GM18861 (cell line): ENCODE measurements around the gene PRLH.

Source experiments
- ATAC-seq: cut with Tn5 transposase; IDR thresholded peaks from one replicate; pipeline ENCODE4 v1.9.1; 2021; ENCODE audit not compliant: unreplicated experiment

The PRLH gene, protein sequence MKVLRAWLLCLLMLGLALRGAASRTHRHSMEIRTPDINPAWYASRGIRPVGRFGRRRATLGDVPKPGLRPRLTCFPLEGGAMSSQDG

DNA sequence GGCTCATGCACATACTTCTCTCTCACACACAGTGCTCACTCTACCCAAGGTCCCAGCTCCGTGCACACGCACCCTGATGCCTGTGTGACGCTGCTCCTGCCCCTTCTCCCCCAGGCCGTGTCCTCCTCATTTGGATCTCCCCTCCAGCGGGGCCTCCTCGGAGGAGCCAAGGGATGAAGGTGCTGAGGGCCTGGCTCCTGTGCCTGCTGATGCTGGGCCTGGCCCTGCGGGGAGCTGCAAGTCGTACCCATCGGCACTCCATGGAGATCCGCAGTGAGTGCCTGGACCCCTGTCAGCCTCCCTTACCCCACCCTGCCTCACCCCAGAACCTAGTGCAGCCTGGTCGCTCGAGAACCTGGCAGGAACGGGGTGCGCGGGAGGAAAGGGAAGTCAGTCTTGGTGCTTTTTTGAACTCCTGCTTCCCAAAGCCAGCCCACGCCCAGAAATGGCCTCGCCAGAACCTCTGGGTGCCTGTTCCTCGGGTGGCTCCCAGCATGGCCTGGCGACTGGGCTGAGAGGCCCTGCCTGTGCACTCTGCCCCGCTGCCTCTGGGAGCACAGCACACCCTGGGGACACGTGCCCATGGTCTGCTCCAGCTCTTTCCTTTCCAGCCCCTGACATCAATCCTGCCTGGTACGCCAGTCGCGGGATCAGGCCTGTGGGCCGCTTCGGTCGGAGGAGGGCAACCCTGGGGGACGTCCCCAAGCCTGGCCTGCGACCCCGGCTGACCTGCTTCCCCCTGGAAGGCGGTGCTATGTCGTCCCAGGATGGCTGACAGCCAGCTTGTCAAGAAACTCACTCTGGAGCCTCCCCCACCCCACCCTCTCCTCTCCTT lies at the start of gene PRLH:
Gene PRLH (plus strand): TSS at position 174 of the 835 bp plus-strand sequence. CDS start 0 bp downstream, at position 174.
- no peak for ATAC-seq

DNA sequence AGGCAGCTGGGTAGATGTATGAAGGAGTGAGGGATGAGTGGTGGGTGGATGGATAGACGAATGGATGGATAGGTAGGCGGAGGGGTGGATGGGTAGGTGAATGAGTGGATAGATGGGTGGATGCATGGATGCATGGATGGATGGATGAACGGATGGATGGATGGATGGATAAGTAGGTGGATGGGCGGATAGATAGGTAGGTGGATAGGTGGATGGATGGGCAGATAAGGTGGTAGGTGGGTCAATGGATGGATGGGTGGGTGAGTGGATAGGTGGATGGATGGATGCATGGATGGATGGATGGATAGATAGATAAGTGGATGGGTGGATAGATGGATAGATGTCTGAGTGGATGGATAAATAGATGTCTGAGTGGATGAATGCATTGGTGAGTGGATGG lies 49.2 kb upstream of the PRLH start:
- no peak for ATAC-seq

DNA sequence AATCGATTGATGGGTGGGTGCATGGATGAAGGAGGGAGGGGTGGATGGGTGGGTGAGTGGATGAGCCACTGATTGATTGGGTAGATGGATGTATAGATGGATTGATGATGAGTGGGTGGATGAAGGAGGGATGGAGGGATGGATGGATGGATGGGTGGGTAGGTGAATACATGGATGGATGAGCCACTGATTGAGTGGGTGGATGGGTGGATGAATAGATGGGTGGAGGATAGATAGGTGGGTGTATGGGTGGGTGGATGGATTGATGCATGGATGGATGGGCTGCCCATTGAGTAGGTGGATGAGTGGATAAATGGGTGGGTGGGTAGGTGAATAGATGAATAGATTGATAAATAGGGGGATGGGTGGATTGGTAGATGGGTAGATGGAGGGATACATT lies 48.4 kb upstream of the PRLH start:
- no peak for ATAC-seq

DNA sequence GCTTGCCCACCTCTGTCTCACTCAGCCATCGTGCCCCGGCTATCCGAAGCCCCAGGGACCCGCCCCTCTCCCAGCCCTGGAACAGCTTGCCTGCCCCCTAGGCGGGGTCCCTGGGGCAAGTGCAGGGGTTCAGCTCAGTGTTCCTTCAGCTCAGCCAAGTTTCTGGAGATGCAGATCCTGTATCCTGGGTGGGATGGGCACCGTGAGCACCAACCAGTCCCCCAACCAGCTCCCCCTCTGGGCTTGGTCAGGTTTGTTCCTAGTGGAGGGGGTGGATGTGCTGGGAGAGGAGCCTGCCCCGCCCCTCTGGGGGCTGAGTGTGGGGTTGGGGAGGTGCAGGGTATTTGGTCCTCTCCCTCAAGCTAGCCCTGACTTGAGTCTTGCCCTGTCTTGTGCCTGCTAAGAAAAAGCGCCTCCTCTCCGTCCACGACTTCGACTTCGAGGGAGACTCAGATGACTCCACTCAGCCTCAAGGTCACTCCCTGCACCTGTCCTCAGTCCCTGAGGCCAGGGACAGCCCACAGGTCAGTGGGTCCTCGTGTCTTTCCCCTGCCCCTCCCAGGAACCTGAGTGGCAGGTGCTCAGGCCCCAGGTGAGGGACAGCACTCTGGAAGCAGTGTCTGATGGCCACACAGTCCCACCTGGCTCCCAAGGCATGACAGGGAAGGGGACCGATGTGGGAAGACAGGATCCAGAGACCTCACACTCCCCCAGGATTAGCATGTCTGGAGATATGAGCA lies 46.7 kb upstream of the PRLH start:
- ATAC-seq, result no peak

DNA sequence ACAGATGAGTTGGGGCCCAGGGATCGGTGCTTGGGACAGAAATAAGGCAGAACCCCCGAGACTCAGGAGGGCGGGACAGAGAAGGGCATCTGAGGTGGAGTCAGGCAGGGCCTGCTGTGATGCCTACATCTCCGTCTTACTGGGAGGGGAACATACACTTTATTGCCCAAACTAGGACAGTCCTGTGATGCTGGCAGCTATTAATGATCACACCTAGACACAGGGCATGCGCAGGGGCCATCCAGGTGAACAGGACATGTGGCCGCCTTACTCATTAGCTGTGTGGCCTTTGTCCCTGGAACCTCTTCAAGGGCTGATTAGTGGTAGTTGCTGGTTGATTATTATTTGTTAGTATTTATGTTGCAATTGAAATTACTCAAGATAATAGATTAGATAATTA lies 46.1 kb upstream of the PRLH start:
- no peak for ATAC-seq

DNA sequence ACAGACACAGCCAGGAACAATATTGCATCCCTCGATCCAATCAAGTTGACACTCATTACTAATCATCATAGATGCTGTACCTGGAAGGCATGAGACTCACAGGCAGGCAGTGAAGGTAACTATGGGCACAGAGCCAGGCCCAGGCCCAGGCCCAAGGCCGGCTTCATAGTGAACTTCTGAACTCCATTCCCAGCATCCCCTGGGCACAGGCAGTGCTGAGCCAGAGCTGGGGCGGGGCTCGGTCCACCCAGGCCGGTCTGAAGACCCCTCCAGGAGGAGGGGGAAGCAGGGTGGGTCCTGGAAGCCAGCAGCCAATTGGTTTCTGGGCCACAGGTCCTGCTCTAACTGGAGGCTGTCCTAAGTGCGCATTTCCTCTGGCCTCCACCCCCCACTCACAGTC lies 41.7 kb upstream of the PRLH start:
- ATAC-seq, result no peak

DNA sequence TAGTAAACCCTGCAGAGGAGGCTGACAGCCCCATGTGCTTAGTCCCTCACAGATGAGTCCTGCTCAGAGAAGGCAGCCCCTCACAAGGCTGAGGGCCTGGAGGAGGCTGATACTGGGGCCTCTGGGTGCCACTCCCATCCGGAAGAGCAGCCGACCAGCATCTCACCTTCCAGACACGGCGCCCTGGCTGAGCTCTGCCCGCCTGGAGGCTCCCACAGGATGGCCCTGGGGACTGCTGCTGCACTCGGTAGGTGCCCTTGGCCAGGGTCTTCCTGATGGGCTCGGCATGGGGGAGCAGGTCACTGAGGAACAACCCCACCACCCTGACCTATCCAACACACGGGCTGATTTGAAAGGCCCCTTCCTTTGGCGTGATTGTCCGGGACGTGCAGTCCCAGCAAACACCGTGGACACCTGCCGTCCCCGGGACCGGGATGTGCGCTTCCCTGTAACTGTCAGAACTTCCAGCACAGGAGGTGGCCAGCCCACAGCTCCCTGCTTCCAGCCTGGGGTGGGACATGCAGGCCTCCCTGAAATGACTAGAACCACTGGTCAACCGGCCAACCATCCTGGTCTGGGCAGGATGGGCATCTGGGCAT lies 40.7 kb upstream of the PRLH start:
- no peak for ATAC-seq

DNA sequence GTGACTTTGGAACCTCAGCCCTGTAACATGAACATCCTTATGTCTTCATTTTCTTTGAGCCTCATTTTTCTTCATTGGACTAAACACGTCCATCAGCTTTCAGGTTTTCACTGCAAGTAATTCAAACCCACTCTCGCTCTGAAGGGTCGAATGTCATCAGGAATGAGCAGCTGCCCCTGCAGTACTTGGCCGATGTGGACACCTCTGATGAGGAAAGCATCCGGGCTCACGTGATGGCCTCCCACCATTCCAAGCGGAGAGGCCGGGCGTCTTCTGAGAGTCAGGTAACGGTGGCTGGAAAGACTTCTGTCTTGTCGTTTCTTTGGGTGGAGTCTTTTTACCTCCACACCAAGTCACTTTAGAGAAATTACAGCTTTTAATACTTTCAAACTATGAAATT lies 39.1 kb upstream of the PRLH start:
- no peak for ATAC-seq

DNA sequence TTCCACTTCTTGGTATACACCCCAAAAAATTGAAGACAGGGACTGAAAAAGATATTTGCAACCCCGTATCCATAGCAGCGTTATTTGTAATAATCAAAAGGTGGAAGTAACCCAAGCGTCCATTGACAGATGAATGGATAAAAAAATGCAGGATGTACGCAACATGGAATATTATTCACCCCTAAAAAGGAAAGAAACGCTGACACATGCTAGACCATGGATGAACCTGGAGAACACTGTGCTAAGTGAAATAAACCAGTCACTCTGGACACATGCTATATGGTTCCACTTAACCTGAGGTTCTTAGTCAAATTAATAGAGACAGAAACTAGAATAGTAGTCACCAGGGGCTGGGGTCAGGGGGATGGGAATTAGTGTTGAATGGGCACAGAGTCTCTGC lies 38.6 kb upstream of the PRLH start:
- no peak for ATAC-seq

DNA sequence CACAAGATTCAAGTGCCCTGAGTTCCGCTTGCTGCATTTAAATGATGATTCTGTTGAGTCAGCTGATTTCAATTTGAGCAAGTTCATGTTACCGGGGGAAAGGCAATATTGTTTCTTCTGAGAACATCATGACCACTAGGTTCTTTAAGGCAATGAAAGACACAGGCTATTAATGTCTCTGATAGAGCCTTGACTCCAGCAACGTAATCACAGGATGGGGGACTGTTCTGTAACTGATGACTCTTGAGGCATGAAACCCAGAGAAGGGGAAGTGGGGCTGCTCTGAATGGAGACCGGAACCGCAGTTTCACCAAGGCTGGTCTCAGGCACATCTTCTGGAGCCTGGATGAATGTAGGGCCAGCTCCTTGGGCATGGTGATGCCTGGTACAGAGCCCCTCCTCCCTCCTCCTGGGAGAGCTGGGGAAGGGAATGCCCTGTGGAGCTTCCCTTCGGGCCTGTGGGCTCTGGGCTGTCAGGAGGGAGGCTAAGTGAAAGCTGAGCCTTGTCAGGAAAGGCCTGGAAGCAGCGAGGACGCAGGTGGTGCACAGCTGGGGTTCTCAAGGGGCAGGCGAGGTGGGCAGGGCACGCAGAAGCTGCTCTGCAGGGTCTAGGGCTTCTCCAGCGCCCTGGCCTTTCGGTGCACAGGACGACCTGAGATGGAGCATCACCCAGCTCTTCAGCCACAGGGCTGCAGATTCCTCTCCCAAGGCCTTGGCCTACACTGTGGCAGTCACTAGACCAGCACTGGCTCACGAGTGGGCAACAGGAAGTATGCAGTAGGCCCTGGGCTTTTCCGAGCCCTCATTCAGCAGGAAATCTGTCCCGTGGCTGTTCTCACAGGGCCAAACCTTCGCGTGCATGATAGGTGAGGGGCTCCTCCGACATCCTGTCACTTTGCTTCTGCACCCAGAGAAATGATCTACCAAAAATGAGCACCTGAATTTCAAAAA lies 36.6 kb upstream of the PRLH start:
- peak; percentile 75 for ATAC-seq

DNA sequence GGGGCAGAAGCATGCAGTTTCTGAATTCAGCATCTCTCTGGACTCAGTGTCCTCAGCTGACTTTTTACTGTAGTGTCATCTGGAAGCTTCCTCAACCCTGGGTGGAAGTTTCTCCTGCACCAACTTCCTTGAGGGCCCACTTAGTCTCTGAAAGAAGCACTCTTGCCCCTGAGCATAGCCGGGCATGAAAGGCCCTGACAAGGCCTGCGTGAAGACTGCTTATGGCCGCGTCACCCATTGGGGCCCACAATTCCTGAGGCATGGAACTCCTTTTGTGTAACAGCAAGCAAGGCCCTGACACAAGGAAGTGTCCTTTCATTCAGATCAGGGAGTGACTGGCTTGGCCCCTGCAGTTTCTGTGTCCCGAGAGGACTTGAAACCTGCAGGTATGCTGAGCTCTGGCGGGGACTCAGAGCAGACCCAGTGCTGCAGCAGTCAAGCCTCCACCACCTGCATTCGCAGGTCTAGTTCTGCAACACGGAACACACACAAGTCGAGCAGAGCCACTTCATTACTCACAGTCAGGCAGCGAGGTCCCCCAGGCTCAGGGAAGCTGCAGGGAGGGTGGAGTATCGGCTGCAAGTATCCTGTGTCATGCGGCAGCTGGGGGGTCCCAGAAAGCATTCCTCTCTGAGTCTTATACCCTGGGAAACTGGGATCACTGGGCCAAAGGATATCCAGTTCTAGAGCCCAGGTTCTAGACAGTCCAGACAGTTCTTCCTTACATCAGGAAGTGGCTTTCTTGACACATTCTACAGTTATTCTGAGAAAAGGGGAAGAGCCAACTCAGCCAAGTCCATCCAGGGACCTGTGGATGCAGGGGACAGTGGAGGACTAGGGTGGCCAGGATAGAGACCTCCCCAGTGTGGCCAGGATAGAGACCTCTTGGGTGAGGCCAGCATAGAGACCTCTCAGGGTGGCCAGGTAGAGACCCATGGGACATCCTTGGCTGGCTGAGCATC lies 35.6 kb upstream of the PRLH start:
- ATAC-seq, result no peak

DNA sequence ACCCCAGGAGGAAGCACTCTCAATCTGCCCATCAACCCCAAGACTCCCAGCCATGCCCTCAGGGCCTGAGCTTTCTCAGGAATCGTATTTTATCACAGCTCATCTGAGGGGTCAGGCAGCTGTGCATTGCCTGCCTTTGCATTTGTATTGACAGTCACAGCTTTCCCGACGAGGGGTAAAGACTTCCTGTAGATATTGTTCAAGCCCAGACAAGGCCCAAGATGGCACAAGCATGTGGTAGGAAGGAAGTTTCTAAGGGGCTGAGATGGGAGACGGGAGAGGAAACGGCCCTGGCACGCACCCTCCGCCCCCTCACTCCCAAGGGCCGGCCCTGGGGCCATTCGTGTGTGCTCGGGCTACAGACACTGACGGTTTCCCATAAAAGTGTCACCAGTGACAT lies 34.2 kb upstream of the PRLH start:
- ATAC-seq, result no peak

DNA sequence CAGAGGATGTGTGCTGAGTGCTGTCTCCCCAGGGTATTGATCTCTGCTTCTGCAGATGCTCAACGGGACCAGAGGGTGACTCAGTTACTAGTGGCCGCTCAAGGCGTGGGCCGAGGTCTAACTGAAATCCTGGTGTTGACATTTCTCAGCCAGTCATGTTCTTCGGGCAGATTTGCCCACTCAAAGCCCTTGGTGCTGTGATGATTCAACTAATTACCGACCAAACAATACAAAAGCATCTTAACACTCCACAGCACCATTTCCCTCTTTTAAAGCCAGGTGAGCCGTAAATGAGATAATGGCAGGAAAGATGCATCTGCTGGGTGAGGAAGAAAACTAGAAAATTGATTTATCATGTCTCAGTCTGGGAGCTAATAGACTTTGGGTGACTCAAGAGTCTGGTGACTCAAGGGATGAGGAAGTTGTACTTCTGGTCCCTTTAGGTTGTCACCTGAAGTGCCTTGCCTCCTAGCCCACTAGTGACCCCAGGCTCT lies 32.7 kb upstream of the PRLH start:
- no peak for ATAC-seq

DNA sequence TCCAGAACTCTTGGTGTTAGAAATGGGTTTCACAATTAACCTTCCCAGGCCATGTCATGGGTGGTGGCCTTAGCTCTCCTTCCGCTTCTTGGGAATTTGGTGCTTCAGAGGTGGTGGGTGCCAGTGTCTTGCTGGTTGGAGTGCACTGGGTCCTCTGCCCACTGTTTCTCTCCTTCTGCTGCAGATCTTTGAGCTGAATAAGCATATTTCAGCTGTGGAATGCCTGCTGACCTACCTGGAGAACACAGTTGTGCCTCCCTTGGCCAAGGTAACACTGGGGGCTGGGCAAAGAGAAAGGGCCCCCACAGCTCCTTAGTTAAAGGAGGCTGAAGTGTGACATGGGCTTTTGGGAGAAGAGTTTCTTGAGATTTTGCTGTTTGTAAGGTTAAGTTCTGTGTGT lies 32.0 kb upstream of the PRLH start:
- ATAC-seq, result no peak

DNA sequence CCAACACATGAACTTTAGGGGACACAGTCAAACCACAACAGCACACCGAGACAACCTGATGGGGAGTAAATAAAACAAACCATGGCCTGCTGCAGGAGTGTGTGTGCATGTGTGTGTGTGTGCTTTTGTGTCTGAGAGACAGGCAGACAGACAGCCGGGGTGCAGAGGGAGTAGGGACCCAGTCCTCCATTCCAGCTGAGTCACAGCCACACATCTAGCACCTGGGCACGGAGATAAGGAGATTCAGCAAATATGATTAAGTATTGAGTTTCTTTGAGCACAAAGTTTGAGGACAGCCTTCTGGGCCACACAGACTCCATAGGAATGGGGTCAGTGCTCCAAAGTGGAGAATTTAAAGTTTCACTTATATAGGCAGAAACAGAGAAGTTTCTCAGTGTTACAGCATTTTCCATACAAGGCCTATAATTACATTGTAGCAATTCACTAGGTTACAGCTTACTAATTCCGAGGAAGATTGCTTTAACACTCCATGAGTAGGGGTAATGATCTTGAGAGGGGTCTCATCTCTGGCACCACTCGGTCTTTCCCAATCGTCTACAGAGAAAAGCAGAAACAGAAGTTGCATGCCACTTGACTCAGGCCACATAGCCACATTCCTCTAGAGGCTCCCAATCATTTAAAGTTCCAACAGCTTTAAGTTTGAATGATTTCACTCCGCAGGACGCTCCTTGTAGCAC lies 30.8 kb upstream of the PRLH start:
- ATAC-seq, result no peak

DNA sequence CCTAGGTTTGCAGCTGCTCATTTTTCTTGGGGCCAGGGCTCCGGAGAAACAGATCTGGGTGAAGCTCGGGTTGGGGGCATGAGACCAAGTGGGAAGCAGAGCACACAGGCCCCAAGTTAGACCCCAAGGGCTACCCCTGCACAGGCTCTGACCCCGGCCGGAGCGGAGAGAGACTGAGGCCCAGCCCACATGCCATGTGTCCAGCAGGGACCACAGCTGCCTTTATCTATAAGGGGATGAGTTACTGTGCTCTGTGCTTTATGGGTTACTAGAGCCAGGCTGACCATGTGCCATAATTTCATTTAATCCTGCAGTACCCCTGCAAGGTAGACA lies 30.3 kb upstream of the PRLH start:
- ATAC-seq, result no peak

DNA sequence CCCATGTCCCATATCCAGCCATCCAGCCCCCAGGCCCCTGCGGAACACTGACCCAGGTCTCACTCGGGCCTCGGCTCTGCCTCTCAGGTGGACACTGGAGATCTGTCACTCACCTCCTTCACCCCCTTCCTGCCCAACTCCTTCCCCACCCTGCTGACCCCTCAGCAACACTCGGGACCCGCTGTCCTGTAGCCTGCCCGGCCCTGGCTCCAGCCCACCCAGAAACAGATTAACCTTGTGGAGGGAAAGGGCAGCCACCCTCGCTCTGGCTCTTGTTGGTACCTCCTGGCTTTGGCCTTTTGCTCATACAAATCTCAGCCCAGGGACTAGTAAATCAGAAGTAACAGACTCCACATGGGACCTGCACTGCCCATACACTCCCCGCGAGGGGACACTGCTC lies 29.8 kb upstream of the PRLH start:
- ATAC-seq, result no peak

DNA sequence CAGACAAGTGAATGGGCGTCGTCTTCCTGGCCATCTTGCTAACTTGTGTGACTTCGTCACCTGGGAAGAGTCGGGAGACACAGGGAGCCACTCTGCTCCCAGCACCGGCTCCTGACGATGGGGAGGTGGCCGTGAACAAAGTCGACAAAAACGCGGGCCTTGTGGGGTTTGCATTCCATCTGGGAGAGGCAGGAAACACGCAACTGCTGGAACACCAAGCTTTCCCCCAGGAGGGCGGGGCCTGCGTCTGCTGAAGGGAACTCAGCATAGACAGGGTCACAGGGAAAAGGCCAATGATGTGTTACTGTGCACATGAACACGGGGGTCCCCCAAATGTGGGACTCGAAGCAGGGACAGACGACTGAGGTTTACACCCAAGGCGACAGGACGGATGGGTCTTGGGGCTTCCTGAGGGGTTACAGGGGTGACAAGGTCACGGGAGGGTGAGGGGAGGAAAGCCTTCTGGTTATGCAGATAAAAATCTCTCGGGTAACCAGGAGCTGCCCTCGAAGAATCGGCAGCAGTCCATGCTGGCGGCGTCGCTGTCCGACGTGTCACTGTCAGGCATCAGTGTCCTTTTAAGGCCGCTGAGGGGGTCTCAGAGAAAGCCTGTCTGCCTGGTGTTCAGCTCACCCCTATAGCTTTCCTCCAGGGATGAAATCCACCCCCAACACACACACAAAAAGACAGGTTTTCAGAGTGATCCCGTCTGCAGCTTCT lies 28.2 kb upstream of the PRLH start:
- no peak for ATAC-seq
